ENCODE results near the gene F5.

F5 gene

GRCh38 chr1:169586395-169587255 is at the start of gene F5:
Gene F5 (minus strand): TSS chr1:169586481. CDS start chr1:169586386, 95 bp downstream.
- peak; percentile 69 for TF ChIP-seq CTCF (IDR thresholded peaks at IDR 0.05; ENCODE audit: insufficient read depth, low read depth, low read length, missing control alignments)
- no peak within 1 kb of the TSS for H3K4me3 ChIP-seq (ENCODE audit: low read length)
- peak; percentile 71 for DNase-seq (ENCODE audit: low read depth)

- DNase-seq (ENCODE audit: low read depth): no peak
- no peak overlapping the region for H3K4me3 ChIP-seq (ENCODE audit: low read length)
- TF ChIP-seq CTCF (IDR thresholded peaks at IDR 0.05; ENCODE audit: insufficient read depth, low read depth, low read length, missing control alignments): no peak
Measured at GRCh38 chr1:169634877-169635276, 48.6 kb upstream of the F5 start.

GRCh38 chr1:169634145-169634544 is 47.9 kb upstream of the F5 start:
- no peak for DNase-seq (ENCODE audit: low read depth)
- TF ChIP-seq CTCF (IDR thresholded peaks at IDR 0.05; ENCODE audit: insufficient read depth, low read depth, low read length, missing control alignments): no peak
- H3K4me3 ChIP-seq (ENCODE audit: low read length): no peak overlapping the region

- no peak for DNase-seq (ENCODE audit: low read depth)
- no peak overlapping the region for H3K4me3 ChIP-seq (ENCODE audit: low read length)
- no peak for TF ChIP-seq CTCF (IDR thresholded peaks at IDR 0.05; ENCODE audit: insufficient read depth, low read depth, low read length, missing control alignments)
Measured at GRCh38 chr1:169631249-169631648, 45.0 kb upstream of the F5 start.

- TF ChIP-seq CTCF (IDR thresholded peaks at IDR 0.05; ENCODE audit: insufficient read depth, low read depth, low read length, missing control alignments): no peak
- no peak for DNase-seq (ENCODE audit: low read depth)
- no peak within 1 kb of the TSS for H3K4me3 ChIP-seq (ENCODE audit: low read length)
Measured at GRCh38 chr1:169630006-169630405, 43.7 kb upstream of the F5 start, which contains the start of gene SELP. Gene SELP (minus strand): TSS chr1:169630124. CDS start chr1:169630074, 50 bp downstream.

GRCh38 chr1:169624912-169625311 is 38.6 kb upstream of the F5 start:
- H3K4me3 ChIP-seq (ENCODE audit: low read length): no peak overlapping the region
- DNase-seq (ENCODE audit: low read depth): no peak
- no peak for TF ChIP-seq CTCF (IDR thresholded peaks at IDR 0.05; ENCODE audit: insufficient read depth, low read depth, low read length, missing control alignments)

GRCh38 chr1:169624122-169624521 is 37.8 kb upstream of the F5 start:
- TF ChIP-seq CTCF (IDR thresholded peaks at IDR 0.05; ENCODE audit: insufficient read depth, low read depth, low read length, missing control alignments): no peak
- no peak overlapping the region for H3K4me3 ChIP-seq (ENCODE audit: low read length)
- DNase-seq (ENCODE audit: low read depth): no peak
